MG63 (cell line): ENCODE measurements around the gene CACNA1C. TPM values are rescaled to one million over a fixed set of nuclear protein-coding genes. Genes with fewer than 3 reads are reported as not detected.
"Not testable (repeated sequence)": the region's sequence is repeated elsewhere in the genome, so short reads cannot be mapped to it uniquely, and the experiment has no call there.

Experiments
- DNase-seq: peaks from one replicate; pipeline ENCODE4 v3.0.0-alpha.2; 2020
- H3K27me3 ChIP-seq: fragments of 250-450 bp; sonication (Bioruptor Pico); 2 replicates; pipeline ENCODE4 v1.5.1; 2020; ENCODE audit warnings: mild to moderate bottlenecking, moderate library complexity
- H3K36me3 ChIP-seq: fragments of 250-450 bp; sonication (Bioruptor Pico); 2 replicates; pipeline ENCODE4 v1.5.1; 2020; ENCODE audit warnings: mild to moderate bottlenecking, moderate library complexity
- H3K4me3 ChIP-seq: fragments of 250-450 bp; sonication (Bioruptor Pico); 2 replicates; pipeline ENCODE4 v1.5.1; 2020; ENCODE audit warnings: mild to moderate bottlenecking, moderate library complexity
- H3K9me3 ChIP-seq: fragments of 250-450 bp; sonication (Bioruptor Pico); 2 replicates; pipeline ENCODE4 v1.5.1; 2020; ENCODE audit warnings: mild to moderate bottlenecking, moderate library complexity
- total RNA-seq: library from RNA; depleted of rRNA; stranded (reverse); fragments of >200 nt; shearing (Covaris generic); gene quantifications from 2 replicates; pipeline ENCODE4 v1.2.3, GENCODE V29; 2014; ENCODE audit warnings: low replicate concordance

Gene CACNA1C
- total RNA-seq, 1 experiment from 2014 or later, result 1.4 TPM

- Histone ChIP-seq H3K9me3 (no peaks in the 10 kb centered on the region), H3K4me3 (no peak overlapping the region), H3K27me3 (no peaks in the 10 kb centered on the region), H3K36me3 (no peaks in the 10 kb centered on the region)
- DNase-seq, result no peak
Observed at GRCh38 chr12:2250797-2251196, 198.0 kb downstream of the CACNA1C start.

GRCh38 chr12:2251526-2252209, 198.9 kb downstream of the CACNA1C start:
- Histone ChIP-seq H3K9me3 (no peaks in the 10 kb centered on the region), H3K4me3 (no peak overlapping the region), H3K27me3 (no peaks in the 10 kb centered on the region), H3K36me3 (no peaks in the 10 kb centered on the region)
- DNase-seq, result no peak

GRCh38 chr12:2255311-2255710, 202.5 kb downstream of the CACNA1C start:
- DNase-seq, result no peak
- Histone ChIP-seq H3K4me3 (no peak overlapping the region), H3K27me3 (no peaks in the 10 kb centered on the region), H3K9me3 (no peaks in the 10 kb centered on the region), H3K36me3 (no peaks in the 10 kb centered on the region)

- H3K36me3 ChIP-seq, DNase-seq, H3K9me3 ChIP-seq, H3K27me3 ChIP-seq, H3K4me3 ChIP-seq: not testable (repeated sequence)
Observed at GRCh38 chr12:2255731-2256130, 202.9 kb downstream of the CACNA1C start.

- no peak for DNase-seq
- H3K9me3 ChIP-seq, result no peaks in the 10 kb centered on the region
- H3K4me3 ChIP-seq, result no peak overlapping the region
- H3K27me3 ChIP-seq, result no peaks in the 10 kb centered on the region
- no peaks in the 10 kb centered on the region for H3K36me3 ChIP-seq
Observed at GRCh38 chr12:2256453-2256852, 203.7 kb downstream of the CACNA1C start.

GRCh38 chr12:2256915-2257314, 204.1 kb downstream of the CACNA1C start:
- Histone ChIP-seq H3K4me3 (no peak overlapping the region), H3K9me3 (no peaks in the 10 kb centered on the region), H3K27me3 (no peaks in the 10 kb centered on the region), H3K36me3 (no peaks in the 10 kb centered on the region)
- peak; percentile 41 for DNase-seq

- Histone ChIP-seq H3K27me3 (no peaks in the 10 kb centered on the region), H3K4me3 (no peak overlapping the region), H3K36me3 (no peaks in the 10 kb centered on the region), H3K9me3 (no peaks in the 10 kb centered on the region)
- no peak for DNase-seq
Observed at GRCh38 chr12:2258025-2258424, 205.2 kb downstream of the CACNA1C start.

- DNase-seq, result no peak
- Histone ChIP-seq H3K4me3 (no peak overlapping the region), H3K27me3 (no peaks in the 10 kb centered on the region), H3K9me3 (no peaks in the 10 kb centered on the region), H3K36me3 (no peaks in the 10 kb centered on the region)
Observed at GRCh38 chr12:2259369-2259768, 206.6 kb downstream of the CACNA1C start.

GRCh38 chr12:2260441-2260840, 207.7 kb downstream of the CACNA1C start:
- H3K36me3 ChIP-seq, result no peaks in the 10 kb centered on the region
- no peak for DNase-seq
- no peaks in the 10 kb centered on the region for H3K9me3 ChIP-seq
- no peaks in the 10 kb centered on the region for H3K27me3 ChIP-seq
- no peak overlapping the region for H3K4me3 ChIP-seq

GRCh38 chr12:2261708-2262107, 208.9 kb downstream of the CACNA1C start:
- no peak for DNase-seq
- no peaks in the 10 kb centered on the region for H3K27me3 ChIP-seq
- no peaks in the 10 kb centered on the region for H3K36me3 ChIP-seq
- no peak overlapping the region for H3K4me3 ChIP-seq
- no peaks in the 10 kb centered on the region for H3K9me3 ChIP-seq

GRCh38 chr12:2262449-2262848, 209.7 kb downstream of the CACNA1C start:
- DNase-seq, result no peak
- H3K27me3 ChIP-seq, result no peaks in the 10 kb centered on the region
- no peak overlapping the region for H3K4me3 ChIP-seq
- no peaks in the 10 kb centered on the region for H3K36me3 ChIP-seq
- no peaks in the 10 kb centered on the region for H3K9me3 ChIP-seq

- DNase-seq, result no peak
- no peaks in the 10 kb centered on the region for H3K9me3 ChIP-seq
- H3K4me3 ChIP-seq, result no peak overlapping the region
Observed at GRCh38 chr12:2263901-2264300, 211.1 kb downstream of the CACNA1C start.

GRCh38 chr12:2264651-2265232, 212.0 kb downstream of the CACNA1C start:
- H3K27me3 ChIP-seq, result no peaks in the 10 kb centered on the region
- H3K4me3 ChIP-seq, result no peak overlapping the region
- DNase-seq, result peak; percentile 85
- no peaks in the 10 kb centered on the region; the same call in 1 of the 2 replicates for H3K9me3 ChIP-seq
- H3K36me3 ChIP-seq, result no peaks in the 10 kb centered on the region

More at GRCh38 chr12:2263901-2264300, 211.1 kb downstream of the CACNA1C start:
- H3K36me3 ChIP-seq, result no peaks in the 10 kb centered on the region
- no peaks in the 10 kb centered on the region for H3K27me3 ChIP-seq

GRCh38 chr12:2265461-2266167, 212.8 kb downstream of the CACNA1C start:
- no peak for DNase-seq
- Histone ChIP-seq H3K4me3 (no peak overlapping the region), H3K36me3 (no peaks in the 10 kb centered on the region)

GRCh38 chr12:2266666-2267620, 214.2 kb downstream of the CACNA1C start:
- H3K9me3 ChIP-seq, result no peaks in the 10 kb centered on the region; the same call in 1 of the 2 replicates
- no peaks in the 10 kb centered on the region for H3K27me3 ChIP-seq
- H3K36me3 ChIP-seq, result no peaks in the 10 kb centered on the region
- DNase-seq, result no peak
- H3K4me3 ChIP-seq, result no peak overlapping the region

More at GRCh38 chr12:2265461-2266167, 212.8 kb downstream of the CACNA1C start:
- Histone ChIP-seq H3K9me3 (no peaks in the 10 kb centered on the region; the same call in 1 of the 2 replicates), H3K27me3 (no peaks in the 10 kb centered on the region)

- peak; percentile 85 for DNase-seq
- Histone ChIP-seq H3K4me3 (no peak overlapping the region), H3K27me3 (no peaks in the 10 kb centered on the region), H3K9me3 (no peaks in the 10 kb centered on the region; the same call in 1 of the 2 replicates), H3K36me3 (no peaks in the 10 kb centered on the region)
Observed at GRCh38 chr12:2267703-2268470, 215.1 kb downstream of the CACNA1C start.
